ENCODE results near the gene COL19A1. TPM values are rescaled to one million over a fixed set of nuclear protein-coding genes. Genes with fewer than 3 reads are reported as not detected.

COL19A1 gene
- total RNA-seq, 1 donor from 2014 or later, result not detected

DNA sequence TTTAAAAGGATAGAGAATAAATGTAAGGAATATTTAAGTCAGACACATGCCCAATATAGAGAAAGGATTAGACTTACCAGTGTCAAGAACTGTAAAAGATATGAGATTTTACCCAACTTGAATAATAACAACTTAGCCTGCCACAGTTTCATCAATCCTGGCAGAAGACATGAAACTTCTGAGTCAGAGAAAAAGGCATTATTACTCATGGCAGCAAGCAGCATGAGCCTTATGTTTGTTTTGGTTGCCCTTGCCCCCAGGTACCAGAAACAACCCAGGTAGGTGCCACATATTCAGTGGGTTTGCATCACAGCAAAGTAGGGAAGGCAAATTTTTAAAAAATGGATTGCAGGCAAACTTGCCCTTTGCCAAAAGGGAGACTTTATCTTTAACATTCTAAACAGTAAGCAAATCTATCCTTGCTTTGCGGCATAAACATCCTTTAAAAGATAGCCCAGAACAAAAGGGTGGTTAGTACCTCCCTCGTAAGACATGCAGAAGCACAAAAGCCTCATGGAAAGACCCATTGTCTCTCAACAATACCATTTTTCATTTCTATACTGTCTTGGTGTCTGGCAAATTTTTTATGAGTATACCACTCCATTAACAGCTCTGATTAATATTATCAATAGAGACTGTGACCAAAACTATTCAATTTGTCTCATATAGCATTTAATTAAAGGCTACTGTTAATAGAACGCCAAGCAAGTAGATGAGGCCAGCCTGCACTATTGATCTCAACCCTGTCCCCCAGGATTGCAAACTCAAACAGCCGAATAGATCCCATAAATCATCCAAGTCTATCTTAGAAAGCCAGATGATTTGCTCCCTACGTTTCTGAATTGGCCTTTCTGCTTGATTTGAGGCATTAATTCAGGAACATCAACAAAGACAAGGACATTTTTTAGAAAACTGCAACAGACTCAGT lies 185.1 kb downstream of the COL19A1 start:
- no peak for DNase-seq (ENCODE audit: low spot score)

DNA sequence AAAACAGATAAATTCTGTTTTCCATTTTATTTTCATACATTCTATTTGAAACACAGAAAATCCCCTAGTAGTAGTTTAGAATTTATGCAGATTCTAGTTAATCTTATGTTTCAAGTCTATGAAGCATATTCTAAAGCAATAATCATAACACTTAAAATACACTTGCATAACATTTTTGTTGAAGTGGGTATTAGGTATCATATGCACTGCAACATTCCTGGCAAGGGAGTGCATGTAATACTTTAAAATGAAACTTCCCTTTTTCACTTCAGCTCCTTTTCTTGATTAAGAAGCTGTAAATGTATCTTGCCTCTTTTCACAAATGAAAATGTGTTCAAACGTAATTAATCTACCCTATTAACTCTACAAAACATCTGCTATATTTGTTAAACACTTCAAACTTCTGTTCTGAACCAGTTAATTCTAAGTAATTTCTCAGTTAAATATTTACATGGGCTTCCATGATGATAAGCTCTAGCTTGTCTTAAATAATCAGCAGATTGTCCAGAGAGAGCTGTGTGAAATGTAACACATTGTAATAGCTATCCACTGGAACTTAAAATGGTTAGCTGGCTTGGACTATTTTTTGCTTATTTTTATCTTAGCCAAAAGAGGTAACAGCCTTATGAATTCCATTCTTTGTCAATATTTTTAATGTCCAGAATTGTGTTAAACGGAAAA lies 192.8 kb downstream of the COL19A1 start:
- DNase-seq (ENCODE audit: low spot score), result no peak

- no peak for DNase-seq (ENCODE audit: low spot score)
Observed at GRCh38 chr6:70060680-70061079, 194.3 kb downstream of the COL19A1 start.

DNA sequence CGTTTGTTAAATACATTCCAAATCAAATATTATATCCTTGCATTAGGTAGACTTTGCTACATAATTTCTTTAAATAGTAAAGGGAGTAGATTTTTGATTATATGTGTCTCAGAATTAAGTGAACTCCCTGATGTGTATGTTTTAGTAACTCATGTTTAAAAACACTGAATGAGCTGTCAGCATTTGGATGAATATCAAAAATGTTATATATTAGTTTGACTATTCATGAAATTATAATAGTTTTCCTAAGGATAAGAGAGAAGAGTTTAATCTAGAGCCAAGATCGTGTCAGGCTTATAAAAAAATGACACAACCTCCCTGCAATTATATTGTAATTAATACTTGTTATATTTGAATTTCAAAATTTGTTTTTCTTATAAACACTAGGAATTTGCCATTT lies 195.2 kb downstream of the COL19A1 start:
- DNase-seq (ENCODE audit: low spot score), result no peak

GRCh38 chr6:70062010-70062409 lies 195.7 kb downstream of the COL19A1 start:
- DNase-seq (ENCODE audit: low spot score), result no peak

DNA sequence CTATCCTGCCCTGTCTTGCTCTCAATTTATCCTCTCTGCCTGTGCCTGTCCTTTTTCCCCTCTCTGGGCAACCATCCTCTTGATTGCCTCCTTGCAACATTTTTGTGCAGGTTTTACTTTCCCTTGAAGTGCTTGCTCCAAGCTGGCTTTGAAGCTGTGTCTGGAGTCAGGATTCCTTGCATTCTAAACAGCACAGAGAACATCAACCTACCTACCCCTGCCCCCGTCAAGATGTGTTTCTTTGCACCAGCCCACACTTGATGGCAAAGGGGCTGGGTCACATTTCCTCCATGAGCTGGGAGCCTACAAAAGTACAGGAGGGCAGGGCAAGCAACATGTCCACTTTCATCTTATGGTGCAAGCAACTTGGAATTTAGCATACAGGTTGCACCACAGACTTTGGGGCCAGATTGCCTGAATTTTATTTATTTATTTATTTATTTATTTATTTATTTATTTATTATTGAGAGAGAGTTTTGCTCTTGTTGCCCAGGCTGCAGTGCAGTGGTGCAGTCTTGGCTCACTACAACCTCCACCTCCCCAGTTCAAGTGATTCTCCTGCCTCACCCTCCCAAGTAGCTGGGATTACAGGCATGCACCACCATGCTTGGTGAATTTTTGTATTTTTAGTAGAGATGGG lies 206.3 kb downstream of the COL19A1 start:
- DNase-seq (ENCODE audit: low spot score), result no peak

GRCh38 chr6:70073637-70074036 lies 207.3 kb downstream of the COL19A1 start:
- no peak for DNase-seq (ENCODE audit: low spot score)

DNA sequence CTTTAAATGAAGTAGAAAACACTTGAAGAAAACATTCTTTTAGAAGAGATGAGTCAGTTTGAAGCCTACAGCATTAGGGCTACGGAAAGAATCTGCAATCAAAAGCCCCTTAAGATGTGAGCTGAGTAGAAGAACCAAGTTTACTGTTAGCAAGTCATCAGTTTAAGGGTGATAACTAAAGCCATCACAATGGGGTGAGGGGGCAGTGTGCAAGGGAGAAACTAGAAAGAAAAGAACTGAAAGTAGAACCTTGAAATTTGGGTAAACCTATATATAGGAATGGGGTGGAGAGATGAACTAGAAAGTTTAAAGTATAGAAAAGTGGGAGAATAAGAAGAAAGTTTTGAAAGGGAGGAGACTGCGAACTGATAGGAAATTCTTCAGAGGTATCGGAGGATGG lies 212.9 kb downstream of the COL19A1 start:
- no peak for DNase-seq (ENCODE audit: low spot score)

DNA sequence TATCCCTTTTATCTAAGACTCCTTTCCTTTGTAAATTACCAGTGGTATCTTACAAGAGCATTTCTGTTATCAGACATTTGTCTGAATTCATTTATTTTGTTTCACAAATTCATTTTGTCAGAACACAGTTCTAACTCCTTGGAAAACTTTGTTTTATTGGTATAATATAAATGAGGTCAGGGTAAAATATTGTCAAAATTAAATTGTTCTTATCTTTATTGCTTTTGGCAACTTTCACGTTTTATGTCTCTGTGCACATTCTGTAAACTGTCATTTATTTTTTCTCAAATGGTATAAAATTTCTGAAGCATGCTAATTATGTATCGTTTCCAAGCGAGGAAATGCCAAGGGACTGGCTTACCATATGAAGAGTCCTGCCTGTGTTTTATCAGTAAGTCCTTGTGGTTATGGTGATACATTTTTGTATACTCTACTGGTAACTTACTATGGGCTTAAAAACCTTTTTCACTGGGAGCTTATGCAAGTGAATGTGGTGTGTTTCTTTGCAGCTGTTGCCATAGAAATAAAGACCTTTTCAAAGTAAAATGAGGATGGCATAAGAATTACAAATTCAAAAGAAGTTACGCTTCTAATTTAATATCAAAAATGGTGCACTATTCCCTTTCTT lies 214.2 kb downstream of the COL19A1 start:
- DNase-seq (ENCODE audit: low spot score), result no peak

DNA sequence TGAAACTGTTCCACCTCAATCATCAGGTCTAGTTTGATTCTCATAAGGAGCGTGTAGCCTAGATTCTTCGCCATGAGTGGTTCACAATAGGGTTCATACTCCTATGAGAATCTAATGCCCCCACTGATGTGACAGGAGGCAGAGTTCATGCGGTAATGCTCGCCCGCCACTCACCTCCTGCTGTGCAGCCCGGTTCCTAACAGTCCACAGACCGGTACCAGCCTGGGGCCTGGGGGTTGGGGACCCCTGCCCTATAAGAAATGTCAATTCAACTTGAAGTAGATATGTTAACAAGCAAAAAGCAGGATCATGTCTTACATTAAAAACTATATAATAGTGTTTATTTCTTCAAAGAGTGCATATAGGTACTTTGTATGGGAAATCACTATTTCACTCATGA lies 216.5 kb downstream of the COL19A1 start:
- no peak for DNase-seq (ENCODE audit: low spot score)

GRCh38 chr6:70086806-70087205 lies 220.4 kb downstream of the COL19A1 start:
- DNase-seq (ENCODE audit: low spot score), result no peak

GRCh38 chr6:70094156-70094555 lies 227.8 kb downstream of the COL19A1 start:
- no peak for DNase-seq (ENCODE audit: low spot score)

DNA sequence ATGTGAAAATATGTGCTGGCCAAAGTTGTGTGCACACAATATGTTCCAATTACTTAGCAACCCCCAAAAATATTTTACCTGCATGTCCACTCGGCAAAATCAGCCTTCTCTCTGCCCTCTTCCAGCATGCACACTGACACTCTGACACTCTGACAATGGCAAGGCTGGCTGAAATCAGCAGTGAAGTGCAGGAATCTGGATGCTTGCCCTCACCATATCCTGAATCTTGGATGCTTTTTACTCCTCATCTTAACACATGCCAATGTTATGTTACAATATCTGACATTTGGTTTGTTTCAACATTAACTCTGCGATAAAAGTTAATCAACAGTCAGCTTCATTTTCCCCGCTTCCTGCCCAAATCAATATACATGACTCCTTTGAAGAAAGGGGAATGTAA lies 233.4 kb downstream of the COL19A1 start:
- no peak for DNase-seq (ENCODE audit: low spot score)

- no peak for DNase-seq (ENCODE audit: low spot score)
Observed at GRCh38 chr6:70103798-70104197, 237.4 kb downstream of the COL19A1 start.

DNA sequence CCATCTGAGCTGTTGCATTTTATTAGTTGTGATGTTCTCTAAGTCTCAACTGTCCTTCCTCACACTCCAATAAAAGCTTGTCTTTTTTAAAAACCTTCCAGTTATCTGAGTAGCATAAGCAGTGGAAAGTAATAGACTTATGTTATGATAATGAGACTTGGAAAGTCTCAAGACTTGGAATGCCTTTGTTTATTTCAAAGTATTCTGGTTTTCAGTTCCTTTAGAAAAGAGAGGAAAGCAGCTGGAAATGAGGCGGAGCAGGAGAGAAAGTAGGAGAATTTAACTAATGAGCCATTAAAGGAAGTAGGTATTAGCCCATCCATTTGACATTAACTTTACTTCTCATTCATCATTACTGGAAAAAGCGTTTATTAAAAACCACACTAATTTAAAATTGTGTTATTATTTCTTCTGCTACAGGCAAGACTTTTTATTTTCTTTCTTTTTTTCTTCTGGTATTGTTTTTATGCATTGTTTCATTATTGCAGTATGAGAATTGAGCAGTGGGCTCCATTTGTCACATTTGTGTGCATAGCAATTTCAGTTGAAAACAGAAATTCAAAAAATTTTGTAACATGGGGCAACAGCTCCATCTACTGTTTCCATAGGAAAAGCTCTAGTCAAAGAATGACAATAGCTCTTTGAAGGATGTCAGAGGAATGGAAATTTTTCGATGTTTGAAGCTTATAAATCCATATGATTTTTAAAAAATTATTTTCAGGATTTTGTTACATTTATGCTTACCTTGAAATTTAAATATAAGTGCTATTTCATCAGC lies 241.7 kb downstream of the COL19A1 start:
- no peak for DNase-seq (ENCODE audit: low spot score)

- DNase-seq (ENCODE audit: low spot score), result no peak
Observed at GRCh38 chr6:70110126-70111022, 244.0 kb downstream of the COL19A1 start.

- no peak for DNase-seq (ENCODE audit: low spot score)
Observed at GRCh38 chr6:70111737-70112136, 245.4 kb downstream of the COL19A1 start.

DNA sequence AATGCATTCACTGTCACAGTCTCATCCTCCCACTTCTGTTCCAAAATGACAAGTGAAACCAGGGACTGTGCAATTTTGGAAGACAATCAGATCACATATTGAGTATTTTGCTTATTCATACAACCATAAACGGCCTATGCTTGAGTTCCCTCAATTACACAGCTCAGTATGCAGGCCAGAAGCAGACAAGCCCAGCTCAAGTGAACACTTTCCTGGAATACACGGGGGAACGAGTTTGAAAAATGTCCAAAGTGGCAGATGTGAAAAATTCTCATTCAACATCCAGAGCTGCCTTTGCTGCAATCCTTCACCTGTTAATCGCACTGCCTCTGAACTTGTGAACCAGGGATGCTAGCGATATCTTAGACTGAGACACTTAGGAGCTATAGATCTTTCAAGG lies 246.4 kb downstream of the COL19A1 start:
- DNase-seq (ENCODE audit: low spot score), result no peak

GRCh38 chr6:70113171-70113570 lies 246.8 kb downstream of the COL19A1 start:
- DNase-seq (ENCODE audit: low spot score), result no peak

GRCh38 chr6:70118670-70119069 lies 252.3 kb downstream of the COL19A1 start:
- no peak for DNase-seq (ENCODE audit: low spot score)

Measured in mesenteric fat pad (tissue), 1 donor.